ENCODE data around the gene TSPEAR.

DNA sequence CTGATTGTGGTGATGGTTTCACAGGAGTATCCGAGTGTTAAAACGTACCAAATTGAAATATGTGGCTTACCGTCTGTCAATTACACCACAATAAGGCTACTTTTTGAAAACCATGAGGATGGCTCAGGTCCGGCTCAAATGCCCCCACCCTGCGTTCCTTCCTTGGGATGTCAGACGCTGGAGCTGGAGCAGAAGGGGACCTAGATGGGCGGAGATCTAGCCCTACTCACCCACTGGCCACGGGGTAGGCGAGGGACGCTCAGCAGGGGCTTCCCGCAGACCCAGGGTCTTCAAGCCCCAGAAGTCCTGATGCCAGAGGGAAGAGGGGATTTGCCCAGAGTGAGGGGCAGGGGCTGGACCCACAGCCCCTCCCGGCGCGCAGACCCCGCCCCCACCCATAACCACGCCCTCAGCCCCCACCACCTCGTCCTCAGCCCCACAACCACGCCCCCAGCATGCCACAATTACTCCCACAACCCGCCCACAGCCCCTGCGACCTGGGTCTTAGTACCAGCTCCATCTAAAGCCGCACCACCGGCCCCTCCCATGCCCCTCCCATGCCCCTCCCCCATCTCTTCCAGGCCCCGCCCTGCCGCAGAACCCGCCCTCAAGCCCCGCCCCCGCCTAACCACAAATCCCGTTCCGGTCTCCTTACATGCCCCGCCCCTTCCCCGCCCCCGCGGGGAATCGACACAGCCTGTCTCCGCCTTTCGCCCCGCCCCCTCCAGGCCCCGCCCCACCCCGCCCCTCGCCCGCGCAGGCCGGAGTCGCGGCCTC lies 256.4 kb downstream of the TSPEAR start, which contains the start of gene LRRC3:
- TF ChIP-seq ARNTL (CRISPR knock-in tag; IDR thresholded peaks at IDR 0.05; ENCODE audit: borderline replicate concordance, low read depth) (no peak), TOX (CRISPR knock-in tag; IDR thresholded peaks at IDR 0.05; ENCODE audit: borderline replicate concordance) (no peak), PATZ1 (CRISPR knock-in tag; IDR thresholded peaks at IDR 0.05; ENCODE audit: borderline replicate concordance) (no peak), ZNF8 (CRISPR knock-in tag; IDR thresholded peaks at IDR 0.05) (no peak), ZNF565 (CRISPR knock-in tag; conservative IDR thresholded peaks at IDR 0.05; ENCODE audit: low read depth) (no peak), ZFP30 (CRISPR knock-in tag; IDR thresholded peaks at IDR 0.05) (no peak), GLIS3 (CRISPR knock-in tag; IDR thresholded peaks at IDR 0.05) (no peak), ZNF70 (CRISPR knock-in tag; IDR thresholded peaks at IDR 0.05) (no peak)
- TF ChIP-seq, protein P1, sequence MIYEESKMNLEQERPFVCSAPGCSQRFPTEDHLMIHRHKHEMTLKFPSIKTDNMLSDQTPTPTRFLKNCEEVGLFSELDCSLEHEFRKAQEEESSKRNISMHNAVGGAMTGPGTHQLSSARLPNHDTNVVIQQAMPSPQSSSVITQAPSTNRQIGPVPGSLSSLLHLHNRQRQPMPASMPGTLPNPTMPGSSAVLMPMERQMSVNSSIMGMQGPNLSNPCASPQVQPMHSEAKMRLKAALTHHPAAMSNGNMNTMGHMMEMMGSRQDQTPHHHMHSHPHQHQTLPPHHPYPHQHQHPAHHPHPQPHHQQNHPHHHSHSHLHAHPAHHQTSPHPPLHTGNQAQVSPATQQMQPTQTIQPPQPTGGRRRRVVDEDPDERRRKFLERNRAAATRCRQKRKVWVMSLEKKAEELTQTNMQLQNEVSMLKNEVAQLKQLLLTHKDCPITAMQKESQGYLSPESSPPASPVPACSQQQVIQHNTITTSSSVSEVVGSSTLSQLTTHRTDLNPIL (CRISPR knock-in tag; IDR thresholded peaks at IDR 0.05; ENCODE audit: low read depth): no peak

All from SK-N-SH treated with all-trans-retinoic acid at 6 μM for 48 hours (cell line).